Activated naive CD8-positive, alpha-beta T cell treated with anti-CD3 and anti-CD28 coated beads for 36 hours (primary cell): Measurements from ENCODE around the gene ATP11B. TPM values are rescaled to one million over a fixed set of nuclear protein-coding genes. Genes with fewer than 3 reads are reported as not detected.

Source experiments
- DNase-seq: peaks from one replicate; pipeline ENCODE4 v3.0.0; 2021
- H3K27ac Mint-ChIP-seq: one replicate; pipeline ENCODE4 v1.8.0; 2022; ENCODE audit warnings: mild to moderate bottlenecking, moderate library complexity, mixed read lengths
- H3K27me3 Mint-ChIP-seq: one replicate; pipeline ENCODE4 v1.8.0; 2022; ENCODE audit warnings: mild to moderate bottlenecking, mixed read lengths
- H3K36me3 Mint-ChIP-seq: one replicate; pipeline ENCODE4 v1.8.0; 2021; ENCODE audit warnings: mild to moderate bottlenecking, mixed read lengths
- H3K4me1 Mint-ChIP-seq: one replicate; pipeline ENCODE4 v1.8.0; 2021; ENCODE audit warnings: mixed read lengths
- H3K4me3 Mint-ChIP-seq: one replicate; pipeline ENCODE4 v1.8.0; 2022; ENCODE audit warnings: mild to moderate bottlenecking, moderate library complexity, mixed read lengths
- H3K9me3 Mint-ChIP-seq: one replicate; pipeline ENCODE4 v1.8.0; 2022; ENCODE audit warnings: mixed read lengths
- total RNA-seq, 2 experiments: library from RNA; stranded (reverse); gene quantifications; one replicate each; pipeline ENCODE4 v1.2.3, GENCODE V29; 2021

Gene ATP11B
- total RNA-seq, 2 experiments from 2014 or later = 83.3 to 85.0 TPM

DNA sequence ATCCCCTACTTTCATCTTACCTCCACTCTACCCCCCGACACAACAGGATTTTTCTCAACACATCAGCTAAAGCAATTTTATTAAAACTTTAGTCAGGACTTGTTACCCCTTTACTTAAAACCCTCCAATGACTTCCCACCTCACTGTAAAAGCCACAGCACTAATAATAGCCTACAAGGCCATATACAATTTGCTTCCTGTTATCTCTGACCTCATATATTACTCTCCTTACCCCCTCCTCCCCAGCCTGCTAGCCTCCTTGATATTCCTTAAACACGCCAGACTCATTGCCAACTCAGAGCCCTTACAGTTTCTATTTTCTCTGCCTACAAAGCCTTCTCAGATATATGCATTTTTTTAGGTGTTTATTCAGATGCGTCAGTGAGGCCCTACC is 132.6 kb downstream of the ATP11B start:
- Mint-ChIP-seq H3K9me3 (peaks cover 10% of the 10 kb centered on the region), H3K4me3 (no peak overlapping the region), H3K27me3 (no peaks in the 10 kb centered on the region), H3K27ac (peak overlapping the region; percentile 10), H3K4me1 (peaks cover 3% of the 10 kb centered on the region), H3K36me3 (peaks cover 36% of the 10 kb centered on the region)
- DNase-seq = no peak

DNA sequence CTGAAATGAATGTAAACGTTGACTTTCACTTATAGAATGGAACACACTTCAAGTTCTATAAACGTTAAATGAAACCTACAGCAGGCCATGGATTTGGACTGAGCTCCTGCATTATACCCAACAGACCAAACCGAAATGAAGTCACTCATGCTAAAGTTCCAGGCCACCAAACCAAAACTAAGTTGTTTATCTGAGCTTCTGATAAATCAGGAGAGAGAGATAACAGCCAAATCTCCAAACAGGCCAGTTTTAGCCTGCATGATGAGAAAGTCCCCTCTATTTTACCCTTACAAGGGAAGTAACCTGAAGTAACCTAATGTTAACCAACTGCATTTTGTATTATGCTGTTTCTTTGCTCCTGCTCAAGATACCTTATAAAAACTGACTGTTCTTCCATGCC is 142.5 kb downstream of the ATP11B start:
- no peak overlapping the region for H3K27ac Mint-ChIP-seq
- no peak for DNase-seq
- peaks cover 12% of the 10 kb centered on the region for H3K36me3 Mint-ChIP-seq
- peaks cover 12% of the 10 kb centered on the region for H3K9me3 Mint-ChIP-seq
- peaks cover 10% of the 10 kb centered on the region for H3K4me1 Mint-ChIP-seq
- H3K4me3 Mint-ChIP-seq = no peak overlapping the region
- H3K27me3 Mint-ChIP-seq = no peaks in the 10 kb centered on the region

- Mint-ChIP-seq H3K36me3 (peaks cover 10% of the 10 kb centered on the region), H3K9me3 (peaks cover 10% of the 10 kb centered on the region), H3K27me3 (no peaks in the 10 kb centered on the region), H3K4me1 (peaks cover 11% of the 10 kb centered on the region), H3K4me3 (no peak overlapping the region), H3K27ac (no peak overlapping the region)
- DNase-seq = no peak
Observed at GRCh38 chr3:182936239-182936917, 143.1 kb downstream of the ATP11B start.

DNA sequence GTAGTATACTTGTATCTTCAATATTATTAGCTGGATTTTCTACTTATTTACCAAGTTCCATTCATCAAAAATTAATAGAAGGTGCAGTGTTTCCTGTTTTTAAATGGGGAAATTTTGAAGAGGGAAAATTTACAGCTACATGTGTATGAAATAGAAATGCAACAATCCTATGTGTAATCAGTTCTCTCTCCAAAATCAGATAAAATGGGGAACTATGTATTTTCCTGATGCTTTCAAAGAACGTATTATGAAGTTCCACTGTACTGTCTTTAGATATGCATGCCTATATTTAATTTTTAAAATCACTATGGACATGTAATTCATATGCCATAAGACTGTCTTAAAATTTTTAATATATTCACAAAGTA is 143.6 kb downstream of the ATP11B start:
- peaks cover 9% of the 10 kb centered on the region for H3K9me3 Mint-ChIP-seq
- H3K4me1 Mint-ChIP-seq = peaks cover 11% of the 10 kb centered on the region
- DNase-seq = no peak
- no peaks in the 10 kb centered on the region for H3K27me3 Mint-ChIP-seq
- peaks cover 6% of the 10 kb centered on the region for H3K36me3 Mint-ChIP-seq
- no peak overlapping the region for H3K4me3 Mint-ChIP-seq
- H3K27ac Mint-ChIP-seq = no peak overlapping the region

DNA sequence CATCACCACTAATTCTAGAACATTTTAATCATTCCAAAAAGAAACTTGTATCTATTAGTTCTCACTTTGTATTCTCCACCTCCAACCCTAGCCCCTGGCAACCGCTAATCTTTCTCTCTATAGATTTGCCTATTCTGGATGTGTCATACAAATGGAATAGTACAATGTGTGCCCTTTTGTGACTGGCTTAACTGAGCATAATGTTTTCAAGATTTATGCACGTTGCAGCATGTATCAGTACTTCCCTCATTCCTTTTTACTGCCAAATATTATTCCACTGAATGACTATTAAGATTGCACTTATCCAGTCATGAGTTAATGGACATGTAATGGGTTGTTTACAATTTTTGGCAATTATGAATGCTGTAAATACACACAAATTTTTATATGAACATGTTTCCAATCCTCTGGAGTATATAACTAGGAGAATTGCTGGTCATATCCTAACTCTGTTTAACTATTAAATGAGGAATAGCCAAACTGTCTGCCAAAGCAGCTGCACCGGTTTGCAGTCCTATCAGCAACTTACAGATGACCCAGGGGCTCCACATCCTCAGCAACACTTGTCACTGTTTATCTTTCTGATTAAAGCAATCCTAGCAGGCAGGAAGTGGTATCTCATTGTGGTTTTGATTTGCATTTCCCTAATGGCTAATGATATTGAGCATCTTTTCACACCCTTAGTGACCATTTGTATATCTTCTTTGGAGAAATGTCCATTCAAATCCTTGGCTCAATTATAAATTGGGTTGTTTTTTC is 144.2 kb downstream of the ATP11B start:
- DNase-seq = no peak
- Mint-ChIP-seq H3K9me3 (peaks cover 6% of the 10 kb centered on the region), H3K27me3 (no peaks in the 10 kb centered on the region), H3K4me3 (no peak overlapping the region), H3K27ac (no peak overlapping the region), H3K4me1 (peaks cover 11% of the 10 kb centered on the region), H3K36me3 (peaks cover 4% of the 10 kb centered on the region)

DNA sequence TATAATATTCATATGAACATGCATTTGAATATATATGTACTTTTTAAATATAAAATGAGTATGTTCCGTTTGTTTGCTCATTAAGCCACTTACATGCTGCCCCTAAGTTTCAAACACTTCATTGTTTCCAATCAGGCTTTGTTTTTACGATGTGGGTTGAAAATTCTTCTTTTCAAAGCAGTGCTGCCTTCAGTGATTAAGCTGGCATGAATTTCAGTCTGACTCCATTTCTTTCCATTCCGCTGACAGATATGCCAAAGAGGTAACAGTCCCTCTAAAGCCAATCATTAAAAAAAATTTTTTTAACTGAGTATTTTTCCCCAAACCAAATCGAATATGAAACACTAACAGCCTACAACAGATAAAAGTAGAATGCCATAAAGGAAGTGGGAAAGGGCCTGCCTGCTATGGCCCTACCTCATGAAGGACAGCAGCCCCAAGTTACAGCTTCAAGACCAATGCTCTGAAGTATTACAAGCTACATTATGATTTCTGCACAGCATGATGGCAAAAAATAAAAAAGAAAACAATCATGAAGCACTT is 147.0 kb downstream of the ATP11B start:
- Mint-ChIP-seq H3K27me3 (no peaks in the 10 kb centered on the region), H3K4me3 (no peak overlapping the region), H3K27ac (peak overlapping the region; percentile 54), H3K4me1 (peaks cover 11% of the 10 kb centered on the region), H3K36me3 (peaks cover 7% of the 10 kb centered on the region), H3K9me3 (no peaks in the 10 kb centered on the region)
- DNase-seq = no peak

- Mint-ChIP-seq H3K4me3 (no peak overlapping the region), H3K36me3 (peaks cover 15% of the 10 kb centered on the region), H3K27me3 (no peaks in the 10 kb centered on the region), H3K9me3 (no peaks in the 10 kb centered on the region), H3K27ac (no peak overlapping the region), H3K4me1 (peaks cover 11% of the 10 kb centered on the region)
- DNase-seq = no peak
Observed at GRCh38 chr3:182941719-182942118, 148.4 kb downstream of the ATP11B start.

- no peaks in the 10 kb centered on the region for H3K4me1 Mint-ChIP-seq
- no peak overlapping the region for H3K27ac Mint-ChIP-seq
- no peak for DNase-seq
- H3K4me3 Mint-ChIP-seq = no peak overlapping the region
- H3K9me3 Mint-ChIP-seq = no peaks in the 10 kb centered on the region
- peaks cover 20% of the 10 kb centered on the region for H3K36me3 Mint-ChIP-seq
- no peaks in the 10 kb centered on the region for H3K27me3 Mint-ChIP-seq
Observed at GRCh38 chr3:182947888-182948287, 154.6 kb downstream of the ATP11B start.

- no peak overlapping the region for H3K4me3 Mint-ChIP-seq
- H3K9me3 Mint-ChIP-seq = no peaks in the 10 kb centered on the region
- H3K4me1 Mint-ChIP-seq = no peaks in the 10 kb centered on the region
- DNase-seq = no peak
- peaks cover 20% of the 10 kb centered on the region for H3K36me3 Mint-ChIP-seq
- no peaks in the 10 kb centered on the region for H3K27me3 Mint-ChIP-seq
- no peak overlapping the region for H3K27ac Mint-ChIP-seq
Observed at GRCh38 chr3:182948305-182948704, 155.0 kb downstream of the ATP11B start.

GRCh38 chr3:182949688-182950087 is 156.4 kb downstream of the ATP11B start:
- Mint-ChIP-seq H3K4me1 (no peaks in the 10 kb centered on the region), H3K27me3 (no peaks in the 10 kb centered on the region), H3K27ac (no peak overlapping the region), H3K9me3 (no peaks in the 10 kb centered on the region), H3K36me3 (peaks cover 20% of the 10 kb centered on the region), H3K4me3 (no peak overlapping the region)
- DNase-seq = no peak

DNA sequence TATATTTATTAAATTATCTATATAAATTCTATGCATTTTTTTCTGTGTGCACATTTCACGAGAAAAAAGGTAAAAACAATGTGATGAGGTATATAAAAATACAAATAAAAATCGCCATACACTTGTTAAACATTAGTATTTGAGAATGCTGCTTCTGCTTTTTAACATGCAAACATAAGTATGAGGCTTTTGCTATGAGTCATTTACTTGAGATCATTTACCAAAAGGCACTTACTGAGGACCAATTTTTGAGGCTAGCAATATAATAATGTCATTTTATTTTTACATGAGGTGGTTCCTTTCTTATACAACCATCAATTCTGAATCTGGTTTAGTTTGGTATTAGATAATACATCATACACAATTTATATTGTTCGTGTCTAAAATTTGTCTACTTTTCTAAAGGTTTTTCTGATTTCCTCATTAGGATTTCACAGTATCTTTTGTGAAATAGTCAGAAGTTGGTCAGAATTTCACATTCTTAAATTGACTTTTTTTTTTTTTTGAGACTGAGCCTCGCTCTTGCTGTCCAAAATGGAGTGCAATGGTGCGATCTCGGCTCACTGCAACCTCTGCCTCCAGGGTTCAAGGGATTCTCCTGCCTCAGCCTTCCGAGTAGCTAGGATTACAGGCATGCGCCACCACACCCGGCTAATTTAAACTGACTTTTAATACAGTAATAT is 161.4 kb downstream of the ATP11B start:
- Mint-ChIP-seq H3K9me3 (no peaks in the 10 kb centered on the region), H3K4me1 (no peaks in the 10 kb centered on the region), H3K27ac (no peak overlapping the region), H3K27me3 (no peaks in the 10 kb centered on the region), H3K36me3 (peaks cover 20% of the 10 kb centered on the region), H3K4me3 (no peak overlapping the region)
- no peak for DNase-seq

DNA sequence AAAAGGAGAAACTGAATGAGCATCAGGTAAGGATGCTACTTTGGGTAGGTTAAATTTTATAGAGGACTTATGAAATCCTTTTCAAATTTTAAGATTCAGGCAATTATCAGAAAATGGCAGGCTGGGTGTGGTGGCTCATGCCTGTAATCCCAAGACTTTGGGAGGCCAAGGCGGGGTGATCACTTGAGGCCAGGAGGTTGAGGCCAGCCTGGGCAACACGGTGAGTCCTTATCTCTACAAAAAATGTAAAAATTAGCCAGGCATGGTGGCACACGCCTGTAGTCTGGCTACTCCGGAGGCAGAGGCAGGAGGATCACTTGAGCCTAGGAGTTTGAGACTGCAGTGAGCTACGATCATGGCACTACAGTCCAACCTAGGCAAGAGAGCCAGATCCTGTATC is 163.9 kb downstream of the ATP11B start:
- no peaks in the 10 kb centered on the region for H3K27me3 Mint-ChIP-seq
- no peak overlapping the region for H3K4me3 Mint-ChIP-seq
- H3K4me1 Mint-ChIP-seq = no peaks in the 10 kb centered on the region
- no peak overlapping the region for H3K27ac Mint-ChIP-seq
- no peak for DNase-seq
- H3K9me3 Mint-ChIP-seq = no peaks in the 10 kb centered on the region
- peaks cover 13% of the 10 kb centered on the region for H3K36me3 Mint-ChIP-seq

- Mint-ChIP-seq H3K27me3 (no peaks in the 10 kb centered on the region), H3K36me3 (peaks cover 12% of the 10 kb centered on the region), H3K4me3 (no peak overlapping the region), H3K27ac (no peak overlapping the region), H3K9me3 (no peaks in the 10 kb centered on the region), H3K4me1 (no peaks in the 10 kb centered on the region)
- no peak for DNase-seq
Observed at GRCh38 chr3:182957676-182958266, 164.5 kb downstream of the ATP11B start.

- no peak for DNase-seq
- H3K9me3 Mint-ChIP-seq = no peaks in the 10 kb centered on the region
- no peaks in the 10 kb centered on the region for H3K4me1 Mint-ChIP-seq
- peaks cover 17% of the 10 kb centered on the region for H3K36me3 Mint-ChIP-seq
- H3K27ac Mint-ChIP-seq = no peak overlapping the region
- H3K27me3 Mint-ChIP-seq = no peaks in the 10 kb centered on the region
- H3K4me3 Mint-ChIP-seq = no peak overlapping the region
Observed at GRCh38 chr3:182959474-182960350, 166.4 kb downstream of the ATP11B start.
